HepG2 (cell line): ENCODE results near the gene NAV1. TPM values are rescaled to one million over a fixed set of nuclear protein-coding genes. Genes with fewer than 3 reads are reported as not detected.

Source experiments
- ATAC-seq: fragments of 200-7000 bp; cut with Tn5 transposase; 3 replicates; pipeline ENCODE4 v1.9.1; 2020; ENCODE audit warnings: mild to moderate bottlenecking, moderate library complexity
- BruUV-seq: library from RNA; stranded (reverse); fragments of 400-500 nt; replicated peaks from 2 replicates; lab custom pipeline; 2021; lab: Mats Ljungman, UMichigan
- CTCF ChIA-PET: fragments of 300-600 bp; formaldehyde crosslinking; extraction: SDS; loops from one replicate; lab custom pipeline; 2021; ENCODE audit warnings: low total read pairs, inconsistent platforms, low intra/inter-chr PET ratio; lab: Yijun Ruan, JAX
- POLR2A ChIA-PET: fragments of 350-600 bp; sonication (Branson Sonifier 250); formaldehyde crosslinking; loops from one replicate; lab custom pipeline; 2020; ENCODE audit warnings: antibody characterized with exemption, inconsistent platforms; lab: Yijun Ruan, JAX
- DNase-seq: peaks from one replicate; pipeline ENCODE4 v3.0.0-alpha.2; 2015; ENCODE audit warnings: low spot score
- FAIRE-seq: peaks from 3 replicates; lab custom pipeline; 2011; peaks lifted over from hg19 to GRCh38; lab: Jason Lieb, UNC
- H2AFZ ChIP-seq: one replicate; pipeline ENCODE4 v1.6.1; 2011; ENCODE audit warnings: low read length, inconsistent platforms
- H3K27ac ChIP-seq: fragments of 300-600 bp; 3 replicates; pipeline ENCODE4 v1.8.0; 2011; ENCODE audit warnings: mixed run types, mild to moderate bottlenecking, mixed read lengths, low read length, inconsistent platforms; ENCODE audit not compliant: insufficient read depth; ENCODE audit errors: extremely low read length
- H3K27me3 ChIP-seq, 2 experiments: fragments of 200-600 bp in 1 of 2; 2 replicates in 1 of 2; 3 replicates in 1 of 2; pipeline versions ENCODE4 v1.6.0 to v1.8.0; 2011; ENCODE audit warnings: low read length in 2 of 2, mild to moderate bottlenecking in 2 of 2, moderate library complexity in 2 of 2, inconsistent platforms in 1 of 2; ENCODE audit not compliant: insufficient read depth in 2 of 2, control insufficient read depth in 1 of 2
- H3K36me3 ChIP-seq, 2 experiments: fragments of 200-600 bp in 1 of 2; replicated peaks in 1 of 2; 2 replicates in 1 of 2; 3 replicates in 1 of 2; pipeline versions ENCODE4 v1.5.1 to v1.8.0; 2011; ENCODE audit warnings: low read length in 2 of 2, inconsistent platforms in 1 of 2; ENCODE audit not compliant: insufficient read depth in 2 of 2, control insufficient read depth in 1 of 2
- H3K4me1 ChIP-seq: 2 replicates; pipeline ENCODE4 v1.5.1; 2012; ENCODE audit warnings: low read length, inconsistent platforms; ENCODE audit not compliant: insufficient read depth
- H3K4me2 ChIP-seq: 2 replicates; pipeline ENCODE4 v1.6.0; 2011; ENCODE audit warnings: low read depth, low read length, inconsistent platforms
- H3K4me3 ChIP-seq, 3 experiments: fragments of 200-600 bp in 1 of 3; sonication (generic), shearing (Covaris generic) in 1 of 3; replicated peaks in 1 of 3; 2 replicates each; pipeline ENCODE4 v1.5.1; 2011 to 2016; ENCODE audit warnings: low read length in 3 of 3, inconsistent platforms in 2 of 3, low read depth in 2 of 3, mild to moderate bottlenecking in 2 of 3, control low read depth in 1 of 3, mixed read lengths in 1 of 3; ENCODE audit not compliant: insufficient read depth in 1 of 3
- H3K79me2 ChIP-seq: one replicate; pipeline ENCODE4 v1.6.1; 2011; ENCODE audit warnings: low read length, inconsistent platforms; ENCODE audit not compliant: insufficient read depth
- H3K9ac ChIP-seq: 2 replicates; pipeline ENCODE4 v1.6.0; 2011; ENCODE audit warnings: mild to moderate bottlenecking, low read depth, low read length, inconsistent platforms; ENCODE audit not compliant: insufficient read depth
- H3K9me3 ChIP-seq: 2 replicates; pipeline ENCODE4 v1.5.1; 2012; ENCODE audit warnings: mild to moderate bottlenecking, low read length
- H4K20me1 ChIP-seq: 2 replicates; pipeline ENCODE4 v1.6.0; 2011; ENCODE audit warnings: inconsistent platforms, mild to moderate bottlenecking, low read length, moderate library complexity; ENCODE audit not compliant: insufficient read depth
- CBX1 ChIP-seq: IDR thresholded peaks from one replicate; pipeline ENCODE4 v1.6.1; 2016; ENCODE audit warnings: antibody characterized with exemption, low read depth
- HIVEP1 ChIP-seq: sonication (generic); formaldehyde crosslinking; IDR thresholded peaks from 2 replicates; pipeline ENCODE4 v1.4.0; 2020; ENCODE audit warnings: mild to moderate bottlenecking, missing genetic modification reagents
- HOXA3 ChIP-seq: sonication (generic); formaldehyde crosslinking; IDR thresholded peaks from 2 replicates; pipeline ENCODE4 v1.5.0; 2020; ENCODE audit warnings: missing genetic modification reagents
- RFXANK ChIP-seq: IDR thresholded peaks from 2 replicates; pipeline ENCODE4 v1.6.1; 2016
- ZNF766 ChIP-seq: sonication (generic); formaldehyde crosslinking; IDR thresholded peaks from 2 replicates; pipeline ENCODE4 v1.5.0; 2020; ENCODE audit warnings: missing genetic modification reagents, borderline replicate concordance
- ZNF850 ChIP-seq: sonication (generic); formaldehyde crosslinking; conservative IDR thresholded peaks from 2 replicates; pipeline ENCODE4 v1.9.0; 2021; ENCODE audit warnings: mild to moderate bottlenecking, missing genetic modification reagents
- WGBS: methylation state at CpG from one replicate; pipeline ENCODE4 v1.1.6; 2017; ENCODE audit warnings: low lambda C conversion rate; 5-methylcytosine and 5-hydroxymethylcytosine counted together
- in situ Hi-C: cut with HindIII; loops from 2 replicates; pipeline ENCODE4 v1.10.0; 2017; ENCODE audit warnings: low pct_unique_long_range_greater_than_20kb; ENCODE audit not compliant: extremely low pct_ligation_motif_present
- intact Hi-C: fragments of 100-400 bp; cut with micrococcal nuclease; formaldehyde crosslinking; loops from one replicate; pipeline ENCODE4 v1.10.0; 2022; ENCODE audit not compliant: unreplicated experiment
- polyA plus RNA-seq, 8 experiments: library from polyadenylated mRNA; depleted of rRNA in 3 of 8; stranded (reverse) in 7 of 8; unstranded in 1 of 8; fragments of >200 nt; fragmentation: Illumina TruSeq in 4 of 8; extraction: Trizol in 4 of 8; gene quantifications; 2 replicates each; pipeline versions ENCODE4 v1.2.1 to v1.2.3, GENCODE V29; 2011 to 2016; ENCODE audit warnings: low read depth in 4 of 8, missing spikeins in 1 of 8, mixed read lengths in 1 of 8; ENCODE audit not compliant: insufficient read depth in 1 of 8
- total RNA-seq, 5 experiments: library from RNA; depleted of rRNA; stranded (reverse); fragments of >200 nt; fragmentation: Illumina TruSeq; extraction: Trizol; gene quantifications; 2 replicates each; pipeline ENCODE4 v1.2.3, GENCODE V29; 2016; ENCODE audit warnings: low read depth in 1 of 5
- TF ChIP-seq, protein P1 (sequence below): sonication (generic); formaldehyde crosslinking; IDR thresholded peaks from 2 replicates; pipeline ENCODE4 v1.5.0; 2020; ENCODE audit warnings: missing genetic modification reagents

The NAV1 gene
- total and polyA plus RNA-seq, 2 of the 13 experiments (the other 11 are each of a cell fraction or from before 2014, with no cell fraction given) = not detected

- H4K20me1 ChIP-seq = no peaks in the 10 kb centered on the region
- intact Hi-C loops = no loop called here
- DNase-seq (no peak), ATAC-seq (no peak)
- BruUV-seq = no TSS peak
- no peak overlapping the region for H2AFZ ChIP-seq
- H3K79me2 ChIP-seq = no peaks in the 10 kb centered on the region
- TF ChIP-seq HOXA3 (CRISPR knock-in tag) (no peak), ZNF850 (CRISPR knock-in tag) (no peak), CBX1 (no peak), HIVEP1 (CRISPR knock-in tag) (no peak), ZNF766 (CRISPR knock-in tag) (no peak), RFXANK (CRISPR knock-in tag) (no peak)
- TF ChIP-seq, protein P1, sequence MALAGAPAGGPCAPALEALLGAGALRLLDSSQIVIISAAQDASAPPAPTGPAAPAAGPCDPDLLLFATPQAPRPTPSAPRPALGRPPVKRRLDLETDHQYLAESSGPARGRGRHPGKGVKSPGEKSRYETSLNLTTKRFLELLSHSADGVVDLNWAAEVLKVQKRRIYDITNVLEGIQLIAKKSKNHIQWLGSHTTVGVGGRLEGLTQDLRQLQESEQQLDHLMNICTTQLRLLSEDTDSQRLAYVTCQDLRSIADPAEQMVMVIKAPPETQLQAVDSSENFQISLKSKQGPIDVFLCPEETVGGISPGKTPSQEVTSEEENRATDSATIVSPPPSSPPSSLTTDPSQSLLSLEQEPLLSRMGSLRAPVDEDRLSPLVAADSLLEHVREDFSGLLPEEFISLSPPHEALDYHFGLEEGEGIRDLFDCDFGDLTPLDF (CRISPR knock-in tag) = no peak
- TF ChIP-seq, all 625 proteins: peak for 0
- WGBS = 59% methylated on average over 2 of the region's 2 CpGs
- Histone ChIP-seq H3K27me3 (peaks cover 0 to 1% of the 10 kb centered on the region in 2 experiments; a peak in 1 of 5 replicates), H3K9ac (no peak overlapping the region), H3K4me1 (peaks cover 52% of the 10 kb centered on the region), H3K4me3 (no peak overlapping the region), H3K9me3 (no peaks in the 10 kb centered on the region), H3K4me2 (no peak overlapping the region), H3K36me3 (no peaks in the 10 kb centered on the region), H3K27ac (no peak overlapping the region)
- FAIRE-seq = no peak
- CTCF ChIA-PET = interaction anchor here (8.4 kb wide), 1 partner anchor 27 kb away, joined by 226 read pairs; no protein-coding TSS in a partner anchor
- POLR2A ChIA-PET = interaction anchor here (4.7 kb wide), 1 partner anchor 27 kb away, joined by 45 read pairs; no protein-coding TSS in a partner anchor
- in situ Hi-C loops = no loop called here
Observed at GRCh38 chr1:201508809-201509208, 30.1 kb upstream of the NAV1 start.
